HepG2 (cell line): ENCODE measurements around the gene COX18. TPM values are rescaled to one million over a fixed set of nuclear protein-coding genes. Genes with fewer than 3 reads are reported as not detected.

Source experiments
- CCDC6 ChIP-seq: sonication (generic); formaldehyde crosslinking; IDR thresholded peaks from 2 replicates; pipeline ENCODE4 v1.8.1; 2022; ENCODE audit warnings: mild to moderate bottlenecking, missing genetic modification reagents, moderate library complexity
- CREB1 ChIP-seq, 2 experiments: fragments of 450-650 bp in 1 of 2; IDR thresholded peaks; 2 replicates each; pipeline ENCODE4 v1.6.1; 2016 to 2017; ENCODE audit warnings: control low read depth in 1 of 2, mild to moderate bottlenecking in 1 of 2, missing compliant biosample characterization in 1 of 2, missing genetic modification characterization in 1 of 2
- HOXA3 ChIP-seq: sonication (generic); formaldehyde crosslinking; IDR thresholded peaks from 2 replicates; pipeline ENCODE4 v1.5.0; 2020; ENCODE audit warnings: missing genetic modification reagents
- MXD4 ChIP-seq: IDR thresholded peaks from 2 replicates; pipeline ENCODE4 v1.6.1; 2016; ENCODE audit warnings: mild to moderate bottlenecking, missing biosample characterization, missing genetic modification reagents
- PHF8 ChIP-seq: sonication (generic); formaldehyde crosslinking; IDR thresholded peaks from 2 replicates; pipeline ENCODE4 v1.5.0; 2020; ENCODE audit warnings: missing genetic modification reagents
- TAF15 ChIP-seq: fragments of 200-400 bp; formaldehyde crosslinking; IDR thresholded peaks from one replicate; pipeline ENCODE4 v1.6.1; 2018; ENCODE audit warnings: mild to moderate bottlenecking, low read depth, low read length; ENCODE audit not compliant: poor library complexity, severe bottlenecking
- TOPORS ChIP-seq: sonication (generic); formaldehyde crosslinking; IDR thresholded peaks from 2 replicates; pipeline ENCODE4 v1.8.0; 2023; ENCODE audit warnings: mild to moderate bottlenecking, missing genetic modification reagents
- ZFP36 ChIP-seq: fragments of 150-350 bp; IDR thresholded peaks from 2 replicates; pipeline ENCODE4 v1.6.1; 2018; ENCODE audit warnings: borderline replicate concordance, low read length, low read depth; ENCODE audit not compliant: partially characterized antibody
- ZNF614 ChIP-seq: IDR thresholded peaks from 2 replicates; pipeline ENCODE4 v1.6.1; 2018; ENCODE audit warnings: missing biosample characterization, missing genetic modification reagents, inconsistent platforms, borderline replicate concordance
- polyA plus RNA-seq, 8 experiments: library from polyadenylated mRNA; depleted of rRNA in 3 of 8; stranded (reverse) in 7 of 8; unstranded in 1 of 8; fragments of >200 nt; fragmentation: Illumina TruSeq in 4 of 8; extraction: Trizol in 4 of 8; gene quantifications; 2 replicates each; pipeline versions ENCODE4 v1.2.1 to v1.2.3, GENCODE V29; 2011 to 2016; ENCODE audit warnings: low read depth in 4 of 8, missing spikeins in 1 of 8, mixed read lengths in 1 of 8; ENCODE audit not compliant: insufficient read depth in 1 of 8
- total RNA-seq, 5 experiments: library from RNA; depleted of rRNA; stranded (reverse); fragments of >200 nt; fragmentation: Illumina TruSeq; extraction: Trizol; gene quantifications; 2 replicates each; pipeline ENCODE4 v1.2.3, GENCODE V29; 2016; ENCODE audit warnings: low read depth in 1 of 5
- TF ChIP-seq, protein P1 (sequence below), 2 experiments: fragments of 450-650 bp in 1 of 2; sonication (generic) in 1 of 2; formaldehyde crosslinking in 1 of 2; IDR thresholded peaks; 2 replicates each; pipeline versions ENCODE4 v1.6.1 to v1.8.0; 2016 to 2022; ENCODE audit warnings: antibody characterized with exemption in 1 of 2, mild to moderate bottlenecking in 1 of 2, missing genetic modification reagents in 1 of 2
- TF ChIP-seq, protein P2 (sequence below): sonication (generic); formaldehyde crosslinking; IDR thresholded peaks from 2 replicates; pipeline ENCODE4 v1.4.0; 2020; ENCODE audit warnings: missing genetic modification reagents, borderline replicate concordance
- TF ChIP-seq, protein P3 (sequence below): sonication (generic); formaldehyde crosslinking; IDR thresholded peaks from 2 replicates; pipeline ENCODE4 v1.8.0; 2022; ENCODE audit warnings: mild to moderate bottlenecking, missing genetic modification reagents

COX18 gene
- total and polyA plus RNA-seq, 2 of the 13 experiments (the other 11 are each of a cell fraction or from before 2014, with no cell fraction given), result 8.7 to 21.3 TPM

DNA sequence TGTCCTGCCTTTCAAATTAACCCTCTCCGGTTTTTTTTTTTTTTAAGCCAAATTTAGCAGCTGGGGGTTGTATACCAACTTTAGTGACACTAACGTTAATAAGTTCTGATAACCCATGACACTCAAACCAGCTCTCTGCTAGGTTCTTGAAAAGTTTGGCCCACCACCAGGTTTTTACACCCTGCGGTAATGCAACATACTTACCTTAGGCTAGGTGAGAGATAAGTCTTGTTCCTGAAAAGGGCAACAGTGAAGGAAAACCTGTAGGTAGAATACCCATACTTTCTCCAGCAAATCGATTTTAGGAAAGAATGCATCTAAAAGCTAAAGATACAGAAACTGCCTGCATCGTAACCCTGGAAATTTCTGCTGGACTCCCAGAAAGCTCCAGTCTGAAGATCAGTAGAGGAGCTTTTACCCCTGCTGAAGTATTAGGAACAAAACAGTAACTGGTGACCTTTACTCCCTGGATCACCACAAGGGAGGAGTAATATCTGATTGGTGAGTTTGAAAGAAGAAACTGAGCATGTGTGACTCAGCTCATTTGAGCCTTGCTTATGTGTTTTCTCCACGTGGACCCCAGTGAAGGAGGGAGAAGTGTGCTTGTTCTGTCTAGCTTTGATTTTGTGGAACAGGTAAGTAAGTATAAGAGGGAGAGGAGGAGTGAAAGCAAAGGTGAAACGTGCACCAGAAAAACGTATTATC is 34.4 kb upstream of the COX18 start (continued):
- TF ChIP-seq, protein P1, sequence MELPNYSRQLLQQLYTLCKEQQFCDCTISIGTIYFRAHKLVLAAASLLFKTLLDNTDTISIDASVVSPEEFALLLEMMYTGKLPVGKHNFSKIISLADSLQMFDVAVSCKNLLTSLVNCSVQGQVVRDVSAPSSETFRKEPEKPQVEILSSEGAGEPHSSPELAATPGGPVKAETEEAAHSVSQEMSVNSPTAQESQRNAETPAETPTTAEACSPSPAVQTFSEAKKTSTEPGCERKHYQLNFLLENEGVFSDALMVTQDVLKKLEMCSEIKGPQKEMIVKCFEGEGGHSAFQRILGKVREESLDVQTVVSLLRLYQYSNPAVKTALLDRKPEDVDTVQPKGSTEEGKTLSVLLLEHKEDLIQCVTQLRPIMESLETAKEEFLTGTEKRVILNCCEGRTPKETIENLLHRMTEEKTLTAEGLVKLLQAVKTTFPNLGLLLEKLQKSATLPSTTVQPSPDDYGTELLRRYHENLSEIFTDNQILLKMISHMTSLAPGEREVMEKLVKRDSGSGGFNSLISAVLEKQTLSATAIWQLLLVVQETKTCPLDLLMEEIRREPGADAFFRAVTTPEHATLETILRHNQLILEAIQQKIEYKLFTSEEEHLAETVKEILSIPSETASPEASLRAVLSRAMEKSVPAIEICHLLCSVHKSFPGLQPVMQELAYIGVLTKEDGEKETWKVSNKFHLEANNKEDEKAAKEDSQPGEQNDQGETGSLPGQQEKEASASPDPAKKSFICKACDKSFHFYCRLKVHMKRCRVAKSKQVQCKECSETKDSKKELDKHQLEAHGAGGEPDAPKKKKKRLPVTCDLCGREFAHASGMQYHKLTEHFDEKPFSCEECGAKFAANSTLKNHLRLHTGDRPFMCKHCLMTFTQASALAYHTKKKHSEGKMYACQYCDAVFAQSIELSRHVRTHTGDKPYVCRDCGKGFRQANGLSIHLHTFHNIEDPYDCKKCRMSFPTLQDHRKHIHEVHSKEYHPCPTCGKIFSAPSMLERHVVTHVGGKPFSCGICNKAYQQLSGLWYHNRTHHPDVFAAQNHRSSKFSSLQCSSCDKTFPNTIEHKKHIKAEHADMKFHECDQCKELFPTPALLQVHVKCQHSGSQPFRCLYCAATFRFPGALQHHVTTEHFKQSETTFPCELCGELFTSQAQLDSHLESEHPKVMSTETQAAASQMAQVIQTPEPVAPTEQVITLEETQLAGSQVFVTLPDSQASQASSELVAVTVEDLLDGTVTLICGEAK (IDR thresholded peaks at IDR 0.05), result no peak
- TF ChIP-seq, protein P1 (CRISPR knock-in tag; IDR thresholded peaks at IDR 0.05), result no peak
- TF ChIP-seq TAF15 (no peak), CREB1 (IDR thresholded peaks at IDR 0.05) (no peak), CREB1 (CRISPR knock-in tag; IDR thresholded peaks at IDR 0.05) (peak; percentile 34; the same call in 1 of the 2 replicates), PHF8 (CRISPR knock-in tag) (peak; percentile 50), ZNF614 (CRISPR knock-in tag) (no peak), CCDC6 (CRISPR knock-in tag) (0 out of 2 replicates have a peak, but pooled peaks have one; percentile 31), HOXA3 (CRISPR knock-in tag) (peak; percentile 38; the same call in 1 of the 2 replicates), ZFP36 (no peak), TOPORS (no peak), MXD4 (CRISPR knock-in tag) (peak; percentile 97)
- TF ChIP-seq, protein P2, sequence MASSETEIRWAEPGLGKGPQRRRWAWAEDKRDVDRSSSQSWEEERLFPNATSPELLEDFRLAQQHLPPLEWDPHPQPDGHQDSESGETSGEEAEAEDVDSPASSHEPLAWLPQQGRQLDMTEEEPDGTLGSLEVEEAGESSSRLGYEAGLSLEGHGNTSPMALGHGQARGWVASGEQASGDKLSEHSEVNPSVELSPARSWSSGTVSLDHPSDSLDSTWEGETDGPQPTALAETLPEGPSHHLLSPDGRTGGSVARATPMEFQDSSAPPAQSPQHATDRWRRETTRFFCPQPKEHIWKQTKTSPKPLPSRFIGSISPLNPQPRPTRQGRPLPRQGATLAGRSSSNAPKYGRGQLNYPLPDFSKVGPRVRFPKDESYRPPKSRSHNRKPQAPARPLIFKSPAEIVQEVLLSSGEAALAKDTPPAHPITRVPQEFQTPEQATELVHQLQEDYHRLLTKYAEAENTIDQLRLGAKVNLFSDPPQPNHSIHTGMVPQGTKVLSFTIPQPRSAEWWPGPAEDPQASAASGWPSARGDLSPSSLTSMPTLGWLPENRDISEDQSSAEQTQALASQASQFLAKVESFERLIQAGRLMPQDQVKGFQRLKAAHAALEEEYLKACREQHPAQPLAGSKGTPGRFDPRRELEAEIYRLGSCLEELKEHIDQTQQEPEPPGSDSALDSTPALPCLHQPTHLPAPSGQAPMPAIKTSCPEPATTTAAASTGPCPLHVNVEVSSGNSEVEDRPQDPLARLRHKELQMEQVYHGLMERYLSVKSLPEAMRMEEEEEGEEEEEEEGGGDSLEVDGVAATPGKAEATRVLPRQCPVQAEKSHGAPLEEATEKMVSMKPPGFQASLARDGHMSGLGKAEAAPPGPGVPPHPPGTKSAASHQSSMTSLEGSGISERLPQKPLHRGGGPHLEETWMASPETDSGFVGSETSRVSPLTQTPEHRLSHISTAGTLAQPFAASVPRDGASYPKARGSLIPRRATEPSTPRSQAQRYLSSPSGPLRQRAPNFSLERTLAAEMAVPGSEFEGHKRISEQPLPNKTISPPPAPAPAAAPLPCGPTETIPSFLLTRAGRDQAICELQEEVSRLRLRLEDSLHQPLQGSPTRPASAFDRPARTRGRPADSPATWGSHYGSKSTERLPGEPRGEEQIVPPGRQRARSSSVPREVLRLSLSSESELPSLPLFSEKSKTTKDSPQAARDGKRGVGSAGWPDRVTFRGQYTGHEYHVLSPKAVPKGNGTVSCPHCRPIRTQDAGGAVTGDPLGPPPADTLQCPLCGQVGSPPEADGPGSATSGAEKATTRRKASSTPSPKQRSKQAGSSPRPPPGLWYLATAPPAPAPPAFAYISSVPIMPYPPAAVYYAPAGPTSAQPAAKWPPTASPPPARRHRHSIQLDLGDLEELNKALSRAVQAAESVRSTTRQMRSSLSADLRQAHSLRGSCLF, result no peak
- TF ChIP-seq, protein P3, sequence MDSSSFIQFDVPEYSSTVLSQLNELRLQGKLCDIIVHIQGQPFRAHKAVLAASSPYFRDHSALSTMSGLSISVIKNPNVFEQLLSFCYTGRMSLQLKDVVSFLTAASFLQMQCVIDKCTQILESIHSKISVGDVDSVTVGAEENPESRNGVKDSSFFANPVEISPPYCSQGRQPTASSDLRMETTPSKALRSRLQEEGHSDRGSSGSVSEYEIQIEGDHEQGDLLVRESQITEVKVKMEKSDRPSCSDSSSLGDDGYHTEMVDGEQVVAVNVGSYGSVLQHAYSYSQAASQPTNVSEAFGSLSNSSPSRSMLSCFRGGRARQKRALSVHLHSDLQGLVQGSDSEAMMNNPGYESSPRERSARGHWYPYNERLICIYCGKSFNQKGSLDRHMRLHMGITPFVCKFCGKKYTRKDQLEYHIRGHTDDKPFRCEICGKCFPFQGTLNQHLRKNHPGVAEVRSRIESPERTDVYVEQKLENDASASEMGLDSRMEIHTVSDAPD (CRISPR knock-in tag), result no peak
